Lung (tissue), 16 donors: ENCODE measurements around the gene GALR3. TPM values are rescaled to one million over a fixed set of nuclear protein-coding genes. Genes with fewer than 3 reads are reported as not detected.

Experiments used
- ATAC-seq: fragments of 200-7000 bp; cut with Tn5 transposase; one replicate; pipeline ENCODE4 v1.9.1; 2020; ENCODE audit warnings: moderate number of reproducible peaks; ENCODE audit not compliant: insufficient read depth, low FRiP score
- DNase-seq, 3 donors: peaks; one replicate each; pipeline ENCODE4 v3.0.0-alpha.2; 2013 to 2017
- H3K27ac ChIP-seq, 2 donors: one replicate each; pipeline ENCODE4 v1.5.1; 2013; ENCODE audit warnings: mild to moderate bottlenecking in 2 of 2, moderate library complexity in 2 of 2, control low read depth in 1 of 2, inconsistent platforms in 1 of 2, low read depth in 1 of 2, low read length in 1 of 2
- H3K27me3 ChIP-seq, 3 donors: one replicate each; pipeline ENCODE4 v1.5.1; 2013; ENCODE audit warnings: low read length in 2 of 3; ENCODE audit not compliant: control insufficient read depth in 3 of 3, insufficient read depth in 3 of 3
- H3K36me3 ChIP-seq, 4 donors: one replicate each; pipeline ENCODE4 v1.5.1; 2013; ENCODE audit warnings: low read length in 4 of 4, mild to moderate bottlenecking in 1 of 4, moderate library complexity in 1 of 4; ENCODE audit not compliant: control insufficient read depth in 4 of 4, insufficient read depth in 4 of 4
- H3K4me1 ChIP-seq, 5 donors: one replicate each; pipeline ENCODE4 v1.5.1; 2013; ENCODE audit warnings: low read length in 5 of 5, mild to moderate bottlenecking in 2 of 5, moderate library complexity in 1 of 5; ENCODE audit not compliant: control insufficient read depth in 5 of 5, insufficient read depth in 5 of 5
- H3K4me3 ChIP-seq: one replicate; pipeline ENCODE4 v1.5.1; 2013; ENCODE audit warnings: mild to moderate bottlenecking, control low read depth, moderate library complexity
- H3K9ac ChIP-seq, 2 donors: one replicate each; pipeline ENCODE4 v1.5.1; 2013; ENCODE audit warnings: low read length in 2 of 2, control low read depth in 1 of 2; ENCODE audit not compliant: insufficient read depth in 1 of 2
- H3K9me3 ChIP-seq, 4 donors: one replicate each; pipeline ENCODE4 v1.5.1; 2013; ENCODE audit warnings: low read length in 3 of 4, mild to moderate bottlenecking in 1 of 4, moderate library complexity in 1 of 4; ENCODE audit not compliant: control insufficient read depth in 4 of 4, insufficient read depth in 3 of 4
- CTCF ChIP-seq: IDR thresholded peaks from 2 replicates; pipeline ENCODE4 v1.5.1; 2012; ENCODE audit warnings: mild to moderate bottlenecking; ENCODE audit errors: control extremely low read depth, extremely low read depth
- WGBS, 2 donors: extraction: QIAGEN DNeasy Blood & Tissue Kit; methylation state at CpG; one replicate each; pipeline ENCODE4 v1.1.7; 2013; 5-methylcytosine and 5-hydroxymethylcytosine counted together
- long read RNA-seq, 5 donors: transcript quantifications; one replicate each; lab custom pipeline, GENCODE V29; 2026
- polyA plus RNA-seq, 2 donors: library from polyadenylated mRNA; stranded (reverse); fragments of 200-250 nt; gene quantifications; one replicate each; pipeline ENCODE4 v1.2.1, GENCODE V29; 2013
- total RNA-seq, 2 donors: library from RNA; depleted of rRNA in 1 of 2; stranded (reverse); fragments of >200 nt in 1 of 2; gene quantifications; one replicate each; pipeline ENCODE4 v1.2.1, GENCODE V29; 2014 to 2021
- donor health status: control.
- donor health status: control.
- donor health status: Bipolar disorder and iron deficiency.
- donor health status: healthy.
- donor health status: DM: yes; HTN: yes; CAD: no.

Gene GALR3
- not detected for total RNA-seq
- polyA plus RNA-seq, result not detected
- long read RNA-seq, donor 1, result 0 reads
- long read RNA-seq, donor 2, result 0 reads
- long read RNA-seq, donor 3, result 0 reads
- long read RNA-seq, donor 4, result 0 reads
- long read RNA-seq, donor 5, result 0 reads

- Histone ChIP-seq H3K9me3 (no peaks in the 10 kb centered on the region), H3K36me3 (no peaks in the 10 kb centered on the region), H3K9ac (no peak within 1 kb of the TSS), H3K27me3 (peaks cover 4 to 48% (median 47%) of the 10 kb centered on the region in 3 donors), H3K4me1 (peaks cover 0 to 15% (median 7%) of the 10 kb centered on the region in 5 donors), H3K4me3 (no peak within 1 kb of the TSS), H3K27ac (no peak within 1 kb of the TSS)
- no peak for TF ChIP-seq CTCF
- DNase-seq (no peak), ATAC-seq (no peak)
- 77 to 80% methylated on average over 21 of the region's 21 CpGs for WGBS, 2 donors
These were observed at the start of gene GALR3 for GRCh38 chr22:37823134-37823985. Gene GALR3, plus strand, starts transcription at chr22:37823382. Its CDS starts 25 bp downstream, at chr22:37823407.

GRCh38 chr22:37774728-37775127 is 48.5 kb upstream of the GALR3 start:
- DNase-seq (no peak), ATAC-seq (no peak)
- no peaks in the 10 kb centered on the region for H3K4me1 ChIP-seq
- 94 to 97% methylated on average over 3 of the region's 3 CpGs for WGBS, 2 donors
- no peak for TF ChIP-seq CTCF
- H3K9ac ChIP-seq, result no peak overlapping the region
- H3K27me3 ChIP-seq, result no peaks in the 10 kb centered on the region
- no peak overlapping the region for H3K27ac ChIP-seq
- H3K4me3 ChIP-seq, result no peak overlapping the region
- no peaks in the 10 kb centered on the region for H3K9me3 ChIP-seq
- H3K36me3 ChIP-seq, result peaks cover 10 to 39% (median 22%) of the 10 kb centered on the region in 4 donors

GRCh38 chr22:37775785-37776638 is 47.2 kb upstream of the GALR3 start:
- Histone ChIP-seq H3K9me3 (no peaks in the 10 kb centered on the region), H3K4me3 (no peak overlapping the region), H3K4me1 (no peaks in the 10 kb centered on the region), H3K27ac (no peak overlapping the region), H3K27me3 (no peaks in the 10 kb centered on the region), H3K9ac (no peak overlapping the region), H3K36me3 (peaks cover 10 to 38% (median 21%) of the 10 kb centered on the region in 4 donors)
- no peak for DNase-seq
- no peak for ATAC-seq
- no peak for TF ChIP-seq CTCF
- 89% methylated on average over 17 of the region's 17 CpGs for WGBS, 2 donors
